Gastroesophageal sphincter (tissue), 3 donors: ENCODE data around the gene BEST4.

Source experiments
- CTCF ChIP-seq, 4 experiments: fragments of 200-600 bp in 2 of 4; fragments of 450-650 bp in 2 of 4; sonication (generic) in 1 of 4; IDR thresholded peaks; one replicate each; pipeline ENCODE4 v1.5.1; 2017 to 2019; ENCODE audit warnings: antibody characterized with exemption in 4 of 4, mild to moderate bottlenecking in 2 of 4, moderate library complexity in 2 of 4
- EP300 ChIP-seq: sonication (generic); formaldehyde crosslinking; IDR thresholded peaks from one replicate; pipeline ENCODE4 v1.6.1; 2017; ENCODE audit warnings: antibody characterized with exemption, mild to moderate bottlenecking
- POLR2A ChIP-seq, 2 donors: fragments of 450-650 bp; IDR thresholded peaks; one replicate each; pipeline ENCODE4 v1.6.1; 2017; ENCODE audit warnings: antibody characterized with exemption in 2 of 2, mild to moderate bottlenecking in 2 of 2, moderate library complexity in 1 of 2

- no peak for TF ChIP-seq CTCF (IDR thresholded peaks at IDR 0.05)
- TF ChIP-seq POLR2A (IDR thresholded peaks at IDR 0.05): no peak
- no peak for TF ChIP-seq EP300
Measured at GRCh38 chr1:44786841-44787426, 1.0 kb downstream of the BEST4 start.
